Tibial nerve (tissue), 4 donors: ENCODE measurements around the gene ZNF593.

Experiments
- CTCF ChIP-seq, 5 experiments: fragments of 200-600 bp in 3 of 5; fragments of 450-650 bp in 2 of 5; sonication (generic) in 3 of 5; IDR thresholded peaks; one replicate each; pipeline ENCODE4 v1.5.1; 2016 to 2019; ENCODE audit warnings: antibody characterized with exemption in 5 of 5, mild to moderate bottlenecking in 3 of 5, moderate library complexity in 2 of 5
- EP300 ChIP-seq, 2 donors: sonication (generic); formaldehyde crosslinking; IDR thresholded peaks; one replicate each; pipeline ENCODE4 v1.6.1; 2017; ENCODE audit warnings: antibody characterized with exemption in 2 of 2, mild to moderate bottlenecking in 1 of 2
- POLR2A ChIP-seq, 2 donors: fragments of 450-650 bp; IDR thresholded peaks; one replicate each; pipeline ENCODE4 v1.6.1; 2017; ENCODE audit warnings: antibody characterized with exemption in 2 of 2, mild to moderate bottlenecking in 2 of 2, moderate library complexity in 2 of 2

GRCh38 chr1:26184086-26184485 is 14.4 kb downstream of the ZNF593 start:
- TF ChIP-seq CTCF (IDR thresholded peaks at IDR 0.05) = no peak
- TF ChIP-seq POLR2A (IDR thresholded peaks at IDR 0.05) = no peak
- no peak for TF ChIP-seq EP300 (IDR thresholded peaks at IDR 0.05)
